GM21786 (cell line): ENCODE data around the gene FLAD1.

Experiments
- ATAC-seq: cut with Tn5 transposase; IDR thresholded peaks from one replicate; pipeline ENCODE4 v1.9.1; 2021; ENCODE audit not compliant: unreplicated experiment

Gene FLAD1

DNA sequence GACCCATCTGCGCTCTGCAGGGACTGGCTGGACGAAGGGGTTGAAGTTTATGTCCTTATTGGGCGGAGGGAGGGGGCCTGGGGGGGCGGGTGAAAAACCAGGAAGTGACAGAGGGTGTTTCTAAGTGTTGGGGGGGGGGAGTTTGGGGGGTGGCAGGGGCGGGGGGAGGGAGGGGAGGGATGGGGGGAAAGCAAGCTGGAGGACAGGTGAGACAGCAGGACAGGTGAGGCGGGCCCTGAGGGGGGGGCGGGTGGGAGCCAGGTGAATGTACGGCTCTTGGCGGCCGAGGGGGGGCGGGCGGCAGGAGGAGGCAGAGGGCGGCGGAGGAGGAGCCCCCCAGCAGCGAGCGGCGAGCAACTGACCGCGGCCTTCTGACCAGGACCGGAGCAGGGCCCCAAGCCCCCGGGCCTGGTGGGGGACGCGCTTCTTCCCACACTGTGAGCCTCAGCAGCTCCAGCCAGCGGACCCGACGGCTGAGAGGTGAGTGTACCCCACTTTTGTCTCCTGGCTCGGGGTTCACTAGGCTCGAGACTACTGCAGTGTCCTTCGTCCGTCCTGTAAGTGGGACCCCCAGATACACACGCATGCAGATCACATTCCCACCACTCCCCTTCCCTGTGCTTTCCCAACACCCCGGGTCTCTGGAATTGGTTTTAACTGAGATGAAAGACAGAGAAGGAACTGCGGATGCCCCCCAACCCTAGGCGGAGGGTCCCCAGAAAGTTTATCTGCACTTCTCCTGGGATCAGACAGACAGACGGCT lies 19.5 kb downstream of the FLAD1 start, which contains the start of gene ZBTB7B:
Gene ZBTB7B, plus strand, starts transcription at position 339 of the 763 bp plus-strand sequence. CDS start 11,859 bp downstream, outside the sequence.
- ATAC-seq, result no peak

DNA sequence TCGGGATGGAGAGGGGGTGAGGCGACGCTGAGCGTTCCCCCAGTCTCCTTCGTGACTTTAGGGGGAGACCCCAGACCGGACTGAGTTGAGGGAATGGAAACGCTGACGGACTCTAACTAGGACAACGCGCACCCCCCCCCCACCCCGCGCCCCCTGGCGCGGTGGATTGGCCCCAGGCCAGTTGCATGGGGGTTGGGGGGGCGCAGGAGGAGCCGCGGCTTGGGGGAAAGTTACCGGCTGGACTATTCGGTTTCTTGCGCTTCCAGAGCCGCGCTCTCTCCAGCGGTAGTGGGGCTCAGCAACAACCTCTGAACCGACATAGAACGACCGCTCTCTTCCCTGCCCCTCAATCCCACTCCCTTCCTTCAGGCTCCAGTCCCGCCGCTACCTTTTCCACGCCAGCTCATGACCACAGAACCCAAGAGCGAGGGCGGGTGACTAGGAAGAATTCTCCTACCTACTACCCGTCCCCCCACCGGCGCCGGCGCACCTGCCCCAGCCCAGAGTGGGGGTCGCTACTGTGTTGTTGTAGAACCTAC lies 20.2 kb downstream of the FLAD1 start:
- ATAC-seq, result no peak

DNA sequence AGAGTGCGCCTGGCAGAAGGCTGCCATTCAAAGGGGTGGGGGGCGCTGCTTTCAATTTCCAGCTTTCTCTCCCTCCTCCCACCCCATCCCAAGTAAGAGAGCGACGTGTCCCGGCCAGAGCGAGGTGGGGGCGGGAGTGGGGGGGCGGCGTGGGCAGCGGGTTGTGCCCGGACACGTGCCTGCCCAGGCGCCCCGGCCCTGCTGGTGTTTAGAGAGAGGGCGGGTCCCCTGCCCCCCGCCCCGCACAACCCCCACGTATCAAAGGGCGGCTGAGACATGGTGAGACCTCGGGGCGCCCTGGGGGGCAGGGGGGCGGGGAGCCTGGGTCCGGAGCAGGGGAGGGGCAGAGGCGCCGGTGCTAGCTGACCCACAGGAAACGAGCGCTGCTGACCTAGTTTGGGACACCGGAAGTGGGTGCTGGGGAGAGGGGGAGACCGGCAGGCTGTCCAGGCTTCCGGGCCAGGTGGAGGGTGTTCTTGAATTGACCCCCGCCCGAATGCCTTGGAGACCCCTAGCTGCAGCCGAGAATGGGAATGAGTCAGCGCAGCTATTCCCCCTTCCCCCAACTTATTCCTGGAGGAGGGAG lies 20.7 kb downstream of the FLAD1 start:
- ATAC-seq, result no peak

DNA sequence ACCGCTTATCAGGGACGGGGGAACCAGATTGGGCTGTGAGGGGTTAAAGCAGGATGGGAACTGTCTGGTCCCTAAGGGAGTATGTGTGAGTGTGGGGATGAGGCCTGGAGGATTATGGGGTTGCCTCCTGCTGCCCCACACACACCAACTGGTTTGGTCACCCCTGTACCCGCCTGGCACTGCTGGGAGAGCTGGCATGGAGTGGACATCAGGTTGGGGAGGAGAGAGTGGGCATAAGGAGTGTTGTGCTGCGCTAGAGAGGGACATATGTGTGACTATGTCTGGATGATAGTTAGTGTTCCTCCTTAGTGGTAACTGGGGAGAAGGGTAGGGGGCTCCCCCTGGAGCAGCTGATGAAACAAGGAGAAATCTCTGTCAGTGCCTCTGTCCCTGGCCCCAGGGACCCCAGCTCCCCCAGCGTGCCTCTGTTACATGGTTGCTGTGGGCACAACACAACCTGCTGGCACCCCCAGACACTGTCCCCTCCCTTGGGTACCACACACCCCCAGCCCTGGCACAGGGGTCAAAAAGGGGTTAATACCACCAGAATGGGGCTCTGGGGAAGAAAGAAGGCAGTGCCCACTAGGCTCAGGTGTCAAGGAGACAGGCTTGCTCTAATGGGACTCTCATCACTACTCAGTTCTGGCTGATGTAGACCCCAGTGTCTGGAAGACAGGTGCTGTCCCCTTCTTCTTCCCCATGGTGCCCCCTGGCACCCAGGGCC lies 21.4 kb downstream of the FLAD1 start:
- ATAC-seq, result no peak

DNA sequence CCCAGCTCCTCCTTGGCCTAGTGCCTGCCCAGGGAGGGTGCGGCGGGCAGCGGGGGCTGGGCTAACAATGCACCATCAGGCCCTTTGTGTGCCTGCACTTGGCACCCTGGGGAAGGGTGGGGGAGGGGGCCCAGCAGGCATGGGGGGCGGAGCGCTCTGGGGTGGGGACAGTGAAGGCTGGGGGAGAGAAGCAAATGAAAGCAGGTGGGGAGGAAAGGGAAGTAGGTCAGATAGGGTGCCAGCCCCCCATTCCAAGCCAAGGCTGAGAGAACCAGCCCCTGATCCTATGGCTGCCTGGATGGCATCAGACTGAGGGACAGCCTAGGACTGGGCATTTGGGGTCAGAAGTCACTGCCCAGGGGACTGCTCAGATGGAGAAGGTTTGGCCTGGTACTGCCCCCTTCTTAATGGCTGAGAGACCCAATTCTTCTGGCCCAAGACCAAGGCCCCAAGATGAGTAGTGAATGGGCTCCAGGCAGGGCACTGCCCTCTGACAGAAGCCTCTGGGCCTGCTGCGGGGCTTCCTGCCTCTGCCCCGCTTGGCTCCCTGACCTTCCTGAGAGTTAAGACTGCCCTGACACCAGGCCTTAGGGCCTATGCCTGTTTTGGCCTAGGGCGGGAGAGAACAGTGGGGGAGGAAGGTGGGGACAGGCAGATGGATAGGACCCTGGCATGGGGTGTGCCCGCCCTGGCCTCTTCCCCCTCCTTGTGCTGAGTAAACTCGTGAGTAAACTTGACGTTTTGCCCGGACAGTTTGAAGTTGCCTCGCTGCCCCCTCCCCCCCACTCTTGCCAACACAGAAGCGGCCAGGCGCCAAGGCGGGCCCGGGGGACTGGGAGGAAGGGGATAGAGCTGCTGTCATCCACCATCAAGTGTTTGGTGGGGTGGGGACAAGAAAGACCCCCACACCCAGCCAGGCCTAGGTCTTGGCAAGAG lies 22.2 kb downstream of the FLAD1 start:
- ATAC-seq, result no peak

DNA sequence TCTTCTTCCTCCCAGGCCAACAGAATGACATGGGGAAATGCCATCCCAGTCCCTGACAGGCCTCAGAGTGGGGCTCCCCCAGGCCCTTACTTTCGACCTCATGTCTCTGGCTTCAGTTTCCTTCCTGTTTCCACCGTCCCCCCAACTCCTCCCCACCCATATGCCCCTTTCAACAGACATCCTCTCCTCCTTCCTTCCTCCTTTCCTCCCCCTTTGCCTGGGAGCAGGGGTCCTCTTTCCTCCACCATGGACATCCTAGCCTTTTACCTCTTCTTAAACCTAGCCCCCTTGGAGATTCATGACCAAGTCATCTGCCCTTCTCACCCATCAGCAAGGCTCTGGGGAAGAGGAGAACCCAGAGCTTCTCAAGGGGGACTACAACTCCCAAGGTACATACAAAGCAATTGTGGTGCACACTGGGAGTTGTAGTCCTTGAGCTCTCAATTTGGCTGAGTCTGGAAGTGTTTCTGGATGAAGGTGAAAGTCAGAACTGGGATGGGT lies 23.5 kb downstream of the FLAD1 start:
- ATAC-seq, result no peak

DNA sequence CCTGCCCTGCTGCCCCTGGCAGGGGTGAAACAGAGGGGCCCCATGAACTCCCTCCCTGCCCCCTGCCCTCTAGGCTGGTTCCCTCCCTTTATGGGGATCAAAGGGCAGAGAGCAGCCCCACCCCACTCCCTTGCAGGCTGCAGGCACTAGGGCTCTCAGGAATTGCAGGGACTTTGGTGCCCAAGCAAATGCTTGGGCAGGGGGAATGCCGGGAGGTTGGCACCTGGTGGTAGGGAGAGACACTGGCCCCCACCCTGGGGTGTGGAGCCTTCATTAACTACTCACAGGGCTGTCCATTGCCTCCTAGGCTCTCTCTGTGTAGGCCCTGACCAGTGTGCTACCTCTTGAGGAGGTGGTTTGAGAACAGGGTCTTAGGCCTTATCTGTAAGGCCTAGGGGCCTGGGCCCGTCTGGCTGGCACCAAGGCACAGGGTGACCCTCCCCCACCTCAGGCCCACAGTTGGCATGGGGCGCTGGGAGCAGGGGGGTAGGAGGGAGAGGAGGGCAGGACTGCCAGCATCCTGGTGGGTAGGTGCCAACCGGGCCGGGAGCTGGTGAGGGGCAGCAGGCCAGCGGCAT lies 24.2 kb downstream of the FLAD1 start:
- no peak for ATAC-seq

DNA sequence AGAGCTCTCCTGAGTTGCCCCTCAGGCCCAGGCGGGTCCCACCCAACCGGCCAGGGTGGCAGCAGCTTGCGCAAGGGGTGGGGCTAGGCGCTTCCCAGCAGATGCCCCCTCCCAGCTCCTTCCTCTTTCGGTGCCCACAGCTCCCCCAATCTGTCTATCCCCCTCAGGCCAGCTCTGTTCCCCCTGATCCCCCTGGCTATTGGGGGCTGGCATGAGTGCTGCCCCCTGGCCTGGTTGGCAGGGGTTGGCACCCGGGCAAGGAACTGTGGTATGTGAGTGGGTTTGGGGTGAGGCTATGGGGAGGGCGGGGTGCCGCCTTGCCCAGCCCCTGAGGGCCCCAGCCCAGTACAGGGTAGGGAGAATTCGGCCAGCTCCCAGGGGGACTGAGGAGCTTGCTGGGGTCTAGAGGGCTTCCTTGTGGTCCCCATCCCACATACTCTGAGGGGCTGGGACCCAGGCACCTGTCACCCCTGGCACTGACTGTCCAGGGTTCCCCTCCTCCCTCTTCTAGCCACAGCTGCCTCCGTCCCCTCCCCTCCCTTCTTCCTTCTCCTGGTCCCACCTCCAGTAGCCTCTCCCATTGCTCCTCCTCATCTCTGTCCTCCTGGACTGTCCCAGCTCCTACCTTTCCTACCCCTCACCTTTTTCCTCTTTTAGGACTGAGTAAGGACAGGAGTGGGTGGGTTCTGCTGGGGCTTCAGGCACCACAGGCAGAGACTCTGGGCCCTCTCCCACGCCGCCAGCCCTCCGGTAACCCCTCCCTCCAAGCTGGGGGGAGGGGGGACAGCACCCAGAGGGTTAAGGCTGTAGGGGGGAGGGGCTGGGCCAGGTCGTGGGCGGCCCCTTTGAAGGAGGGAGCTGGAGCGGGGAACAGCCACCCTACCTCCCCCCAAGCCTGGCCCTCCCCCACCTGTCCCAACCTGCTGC lies 25.1 kb downstream of the FLAD1 start:
- no peak for ATAC-seq

DNA sequence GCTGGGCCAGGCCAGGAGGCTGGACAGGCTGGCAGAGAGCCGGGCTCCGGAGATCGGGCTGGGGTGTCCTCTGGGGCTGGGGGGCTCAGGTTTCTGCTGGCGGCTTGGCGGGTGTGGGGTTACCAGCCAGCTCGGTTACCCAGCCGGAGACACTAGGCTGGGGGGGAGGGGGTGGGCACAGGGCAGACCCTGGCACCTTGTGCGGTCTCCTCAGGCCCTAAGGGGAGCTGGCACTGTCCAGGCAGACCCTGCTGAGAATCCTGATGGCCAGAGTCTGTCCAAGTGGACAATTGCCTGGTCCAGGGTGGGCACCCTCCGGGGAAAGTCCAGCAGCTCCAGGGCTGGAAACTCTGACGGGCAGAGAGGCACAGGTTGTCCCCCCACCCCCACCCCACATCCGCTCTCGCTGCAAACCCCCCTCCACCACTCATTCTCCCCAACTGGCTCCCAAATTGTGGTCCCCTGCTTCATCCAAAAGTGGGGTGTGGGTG lies 26.1 kb downstream of the FLAD1 start:
- ATAC-seq, result no peak

DNA sequence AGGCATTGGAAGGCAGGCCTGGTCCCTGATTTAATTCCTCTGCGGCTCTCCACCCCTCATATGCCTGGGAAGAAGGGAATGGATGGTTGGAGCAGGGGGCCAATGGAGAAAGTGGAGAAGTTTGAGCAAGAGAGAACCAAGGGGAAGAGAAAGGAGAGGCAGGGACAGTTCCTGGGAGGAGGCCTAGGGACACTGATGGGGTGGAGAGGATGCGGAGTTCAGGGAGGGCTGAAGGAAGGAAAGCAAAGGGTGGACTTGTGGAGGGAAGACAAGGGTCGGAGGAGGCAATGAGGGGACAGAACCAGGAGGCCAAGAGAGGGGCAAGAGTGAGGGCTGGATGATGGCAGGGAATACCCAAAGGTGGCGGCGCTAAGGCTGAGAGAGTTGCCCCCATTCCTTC lies 26.6 kb downstream of the FLAD1 start:
- no peak for ATAC-seq

DNA sequence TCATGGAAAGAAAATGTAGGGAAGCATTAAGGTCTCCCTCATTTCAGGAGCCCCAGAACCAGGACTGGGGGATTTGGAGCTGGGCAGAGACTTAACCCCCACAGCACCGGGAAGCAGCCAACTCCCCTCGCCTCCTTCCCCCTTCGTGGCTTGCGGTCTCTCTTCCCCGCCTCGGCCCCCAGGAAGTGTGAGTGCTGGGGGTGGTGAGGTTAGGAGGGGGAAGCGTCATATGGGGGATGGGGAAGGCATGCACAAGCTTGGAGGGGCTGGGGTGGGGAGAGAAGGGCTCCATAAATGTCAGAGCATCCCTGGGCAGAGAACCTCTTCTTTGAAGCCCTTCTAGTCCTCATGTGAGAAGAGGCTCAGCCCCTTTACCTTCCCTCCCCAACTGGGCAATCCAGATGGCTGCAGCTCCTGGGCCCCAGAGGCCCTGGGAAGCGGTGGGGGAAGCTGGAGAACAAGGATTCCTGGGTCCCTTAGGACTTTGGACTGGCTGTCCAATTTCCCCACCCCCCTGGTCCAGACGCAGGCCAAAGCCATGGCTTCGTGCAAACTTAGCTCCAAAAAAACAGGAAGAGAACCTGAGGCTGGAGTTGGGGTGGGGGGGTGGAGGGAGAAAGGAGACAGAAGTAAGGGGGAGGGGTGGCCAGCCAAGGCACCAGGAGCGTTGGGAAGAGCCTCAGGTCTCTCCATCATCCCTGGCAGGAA lies 27.2 kb downstream of the FLAD1 start:
- no peak for ATAC-seq

DNA sequence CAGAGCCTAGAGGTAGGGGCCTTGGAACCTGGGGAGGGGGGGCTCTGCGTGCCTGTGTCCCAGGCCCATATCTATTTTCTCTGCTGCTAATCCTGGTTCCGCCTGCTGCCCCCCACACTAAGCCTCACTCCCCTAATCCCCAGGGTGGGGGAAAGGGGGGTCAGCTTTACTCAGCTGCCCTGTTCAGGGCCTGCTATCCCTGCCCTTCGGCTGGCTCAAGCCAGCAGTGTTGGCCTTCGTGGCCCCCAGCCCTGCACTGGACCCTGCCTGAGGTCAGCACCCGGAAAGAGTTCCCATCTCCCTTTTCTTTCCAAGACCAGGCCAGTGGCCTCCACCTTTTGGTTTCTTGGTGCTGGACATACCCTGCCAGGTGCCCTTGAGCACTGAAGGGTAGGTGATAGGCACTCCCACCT lies 27.9 kb downstream of the FLAD1 start:
- no peak for ATAC-seq

DNA sequence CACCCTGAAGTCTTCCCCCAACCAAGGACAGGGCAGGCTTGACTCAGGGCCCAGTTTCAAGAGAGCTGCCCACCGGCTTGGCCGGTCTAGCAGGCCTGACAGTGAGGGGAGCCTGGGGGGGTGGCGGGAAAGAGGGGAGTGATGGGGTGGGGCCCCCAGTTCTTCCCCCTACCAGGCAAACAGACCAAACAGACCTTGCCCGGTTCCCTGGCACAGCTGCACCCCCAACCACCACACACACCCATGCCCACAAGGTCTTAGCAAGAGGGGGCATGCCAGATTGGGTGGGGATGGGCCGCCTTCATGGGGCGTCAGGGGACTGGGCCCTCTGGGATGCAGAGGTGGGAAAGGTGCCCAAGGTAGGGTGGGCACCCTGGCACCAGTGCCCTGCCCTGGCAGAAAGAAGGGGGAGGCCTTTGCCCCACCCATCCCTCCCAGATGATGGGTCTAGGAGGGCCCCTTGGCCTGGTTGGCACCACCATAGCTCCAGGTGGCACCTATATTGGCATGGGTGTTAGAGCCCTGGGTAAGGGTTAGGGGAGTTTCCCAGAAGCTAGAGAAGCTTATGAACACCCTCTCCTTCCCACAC lies 28.4 kb downstream of the FLAD1 start:
- ATAC-seq, result no peak

DNA sequence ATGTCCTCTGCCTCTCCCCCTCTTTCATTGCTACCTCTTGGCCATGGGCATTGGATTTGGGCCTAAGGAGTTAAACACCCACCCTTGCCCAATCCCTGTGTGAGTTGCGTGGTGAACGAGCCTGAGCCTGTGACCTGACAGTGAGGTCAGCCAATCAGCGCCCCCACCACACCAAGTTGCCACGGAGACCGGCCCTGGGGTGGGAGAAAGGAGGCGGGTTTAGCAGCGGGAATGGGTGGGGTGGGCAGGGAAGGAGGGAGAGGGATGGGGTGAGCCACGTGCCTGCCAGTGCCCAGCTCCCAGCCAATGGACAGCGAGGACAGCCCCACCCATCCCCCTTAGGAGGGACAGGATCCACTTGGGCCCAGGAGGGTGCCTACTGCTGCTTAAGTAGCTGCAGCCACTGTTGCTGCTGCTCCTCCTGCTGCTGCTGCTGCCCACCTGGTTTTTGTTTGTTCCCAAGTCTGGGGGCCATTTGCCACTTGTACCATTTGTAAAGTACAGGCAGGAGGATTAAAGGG lies 28.9 kb downstream of the FLAD1 start:
- ATAC-seq, result no peak

DNA sequence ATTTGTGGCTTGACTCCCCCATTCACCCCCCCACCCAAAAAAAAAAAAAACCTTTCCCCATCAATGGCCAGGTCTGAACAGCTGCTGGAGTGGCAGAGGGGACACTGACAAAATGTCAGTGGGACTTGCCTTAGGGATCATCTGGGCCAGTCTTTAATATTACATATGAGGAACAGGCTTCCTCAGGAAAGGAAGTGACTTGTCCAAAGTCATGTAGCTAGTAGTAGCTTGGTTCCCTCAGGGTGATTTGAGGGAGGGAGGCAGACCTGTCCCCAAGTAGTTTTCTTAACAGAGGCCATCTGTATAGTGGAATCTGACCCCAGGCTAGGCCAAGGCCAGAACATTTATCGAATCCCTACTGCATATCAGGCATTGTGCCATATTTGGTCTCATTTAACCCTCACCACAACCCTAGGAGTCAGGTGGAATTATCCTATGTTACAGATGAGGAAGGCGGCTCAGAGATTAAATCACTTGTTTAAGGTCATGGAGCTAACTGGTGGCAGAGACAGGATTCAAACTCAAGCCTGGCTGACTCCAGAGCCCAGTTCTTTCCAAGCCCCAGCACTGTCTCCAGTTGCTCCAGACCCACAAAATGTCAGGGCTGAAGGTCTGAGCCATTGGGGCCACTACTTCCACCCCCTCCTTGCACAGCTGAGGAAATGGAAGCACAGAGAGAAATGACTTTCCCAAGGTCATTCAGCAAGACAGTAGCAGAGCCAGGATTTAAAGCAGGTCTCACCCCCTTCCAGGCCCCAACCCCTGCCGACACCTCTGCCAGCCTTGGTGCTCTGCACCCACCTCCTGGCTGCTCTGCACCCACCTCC lies 29.8 kb downstream of the FLAD1 start:
- ATAC-seq, result no peak

DNA sequence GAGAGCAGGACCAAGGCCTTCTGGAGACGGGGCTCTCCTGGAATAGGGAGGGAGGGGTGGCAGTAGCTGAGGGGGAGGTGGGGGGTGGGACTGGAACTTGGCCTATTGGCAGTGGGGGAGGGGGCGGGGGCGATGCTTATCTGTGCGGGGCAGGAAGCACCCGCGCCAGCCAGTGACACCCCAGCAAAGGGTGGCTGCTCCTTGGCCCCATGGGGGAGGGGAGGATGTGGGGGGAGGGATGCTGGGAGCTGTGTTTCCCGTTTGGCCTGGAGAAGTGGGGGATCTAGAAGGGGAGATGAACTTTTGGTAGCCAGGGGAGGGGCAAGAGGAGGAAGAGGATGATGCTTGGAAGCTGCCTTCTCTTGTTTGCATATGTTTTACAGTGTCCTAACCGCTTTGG lies 30.5 kb downstream of the FLAD1 start:
- ATAC-seq, result no peak
